K562 (cell line): ENCODE results near the gene RNF144A. TPM values are rescaled to one million over a fixed set of nuclear protein-coding genes. Genes with fewer than 3 reads are reported as not detected.

Source experiments
- ATAC-seq: fragments of 200-7000 bp; cut with Tn5 transposase; 3 replicates; pipeline ENCODE4 v1.9.1; 2020; ENCODE audit warnings: moderate library complexity
- BruUV-seq: library from RNA; stranded (reverse); fragments of 400-500 nt; replicated peaks from 2 replicates; lab custom pipeline; 2021; lab: Mats Ljungman, UMichigan
- CTCF ChIA-PET: fragments of 300-600 bp; formaldehyde crosslinking; extraction: SDS; loops from one replicate; lab custom pipeline; 2021; ENCODE audit warnings: low intra/inter-chr PET ratio; lab: Yijun Ruan, JAX
- POLR2A ChIA-PET: fragments of 300-600, 350-650 bp; sonication (Branson Sonifier 250); formaldehyde crosslinking; extraction: SDS; loops from one replicate; lab custom pipeline; 2021; ENCODE audit warnings: antibody characterized with exemption, inconsistent platforms; lab: Yijun Ruan, JAX
- DNase-seq, 4 experiments: peaks; one replicate each; pipeline versions ENCODE4 v3.0.0 to v3.0.0-alpha.2; 2011 to 2018; ENCODE audit warnings: low spot score in 3 of 4, mixed read lengths in 3 of 4; ENCODE audit errors: extremely low read depth in 1 of 4
- FAIRE-seq: peaks from 2 replicates; lab custom pipeline; 2011; peaks lifted over from hg19 to GRCh38; lab: Jason Lieb, UNC
- H2AFZ ChIP-seq: 2 replicates; pipeline ENCODE4 v1.6.0; 2011; ENCODE audit warnings: low read depth, low read length, control low read depth, inconsistent platforms
- H3K27ac ChIP-seq: fragments of 200-600 bp; 3 replicates; pipeline ENCODE4 v1.8.0; 2011; ENCODE audit warnings: low read depth, mild to moderate bottlenecking, control low read depth, inconsistent platforms, low read length, moderate library complexity, mixed read lengths; ENCODE audit errors: extremely low read depth
- H3K27me3 ChIP-seq, 2 experiments: fragments of 300-600 bp in 1 of 2; 2 replicates in 1 of 2; 3 replicates in 1 of 2; pipeline versions ENCODE4 v1.6.0 to v1.8.0; 2011; ENCODE audit warnings: inconsistent platforms in 2 of 2, low read length in 2 of 2, mild to moderate bottlenecking in 1 of 2, mixed read lengths in 1 of 2, moderate library complexity in 1 of 2; ENCODE audit not compliant: control insufficient read depth in 2 of 2, insufficient read depth in 2 of 2
- H3K36me3 ChIP-seq: fragments of 300-600 bp; 3 replicates; pipeline ENCODE4 v1.8.0; 2011; ENCODE audit warnings: mild to moderate bottlenecking, low read length, inconsistent platforms; ENCODE audit not compliant: control insufficient read depth, insufficient read depth
- H3K4me1 ChIP-seq, 2 experiments: fragments of 200-600 bp in 1 of 2; replicated peaks in 1 of 2; 2 replicates in 1 of 2; 3 replicates in 1 of 2; pipeline versions ENCODE4 v1.5.1 to v1.8.0; 2011; ENCODE audit warnings: inconsistent platforms in 2 of 2, low read length in 2 of 2, mild to moderate bottlenecking in 1 of 2, mixed read lengths in 1 of 2, moderate library complexity in 1 of 2; ENCODE audit not compliant: control insufficient read depth in 2 of 2, insufficient read depth in 2 of 2
- H3K4me2 ChIP-seq: 2 replicates; pipeline ENCODE4 v1.6.1; 2011; ENCODE audit warnings: low read length, control low read depth, inconsistent platforms, mixed read lengths; ENCODE audit not compliant: insufficient read depth
- H3K4me3 ChIP-seq: fragments of 200-600 bp; sonication (generic), shearing (Covaris generic); 2 replicates; pipeline ENCODE4 v1.5.1; 2016; ENCODE audit warnings: control low read depth, inconsistent platforms
- H3K79me2 ChIP-seq: fragments of 200-600 bp; 3 replicates; pipeline ENCODE4 v1.8.0; 2011; ENCODE audit warnings: low read length, inconsistent platforms; ENCODE audit not compliant: control insufficient read depth, insufficient read depth
- H3K9ac ChIP-seq, 2 experiments: 2 replicates each; pipeline versions ENCODE4 v1.6.0 to v1.6.1; 2011; ENCODE audit warnings: low read depth in 2 of 2, low read length in 2 of 2, control low read depth in 1 of 2, inconsistent platforms in 1 of 2, mild to moderate bottlenecking in 1 of 2, mixed read lengths in 1 of 2; ENCODE audit not compliant: insufficient read depth in 1 of 2
- H3K9me1 ChIP-seq: one replicate; pipeline ENCODE4 v1.6.0; 2011; ENCODE audit warnings: inconsistent platforms, mild to moderate bottlenecking, low read length, moderate library complexity; ENCODE audit not compliant: control insufficient read depth, insufficient read depth
- H3K9me3 ChIP-seq: replicated peaks from 2 replicates; pipeline ENCODE4 v1.5.1; 2011; ENCODE audit warnings: low read depth, low read length, inconsistent platforms; ENCODE audit not compliant: control insufficient read depth, insufficient read depth
- H4K20me1 ChIP-seq: replicated peaks from 2 replicates; pipeline ENCODE4 v1.6.1; 2011; ENCODE audit warnings: low read length, inconsistent platforms, mixed read lengths; ENCODE audit not compliant: control insufficient read depth, insufficient read depth
- C11orf30 ChIP-seq: fragments of 450-650 bp; IDR thresholded peaks from 2 replicates; pipeline ENCODE4 v1.6.1; 2016; ENCODE audit warnings: low read depth, mild to moderate bottlenecking
- GTF2B ChIP-seq: IDR thresholded peaks from 2 replicates; pipeline ENCODE4 v1.6.1; 2011; ENCODE audit not compliant: insufficient read length; ENCODE audit errors: extremely low read depth
- MEF2D ChIP-seq: conservative IDR thresholded peaks from 2 replicates; pipeline ENCODE4 v1.6.1; 2016; ENCODE audit warnings: low read depth, missing genetic modification characterization, missing compliant biosample characterization
- THAP7 ChIP-seq: fragments of 250-450 bp; sonication (Bioruptor Pico); IDR thresholded peaks from 2 replicates; pipeline ENCODE4 v1.5.0; 2021
- WHSC1 ChIP-seq: IDR thresholded peaks from one replicate; pipeline ENCODE4 v1.6.1; 2012; ENCODE audit warnings: low read length, control low read depth, inconsistent platforms
- ZNF316 ChIP-seq: fragments of 450-650 bp; IDR thresholded peaks from 2 replicates; pipeline ENCODE4 v1.6.1; 2016
- ZNF76 ChIP-seq: fragments of 250-450 bp; sonication (Bioruptor Pico); IDR thresholded peaks from 2 replicates; pipeline ENCODE4 v1.4.0; 2020; ENCODE audit warnings: mild to moderate bottlenecking, moderate library complexity, borderline replicate concordance
- WGBS: fragments of 100-300 bp; shearing (Covaris generic); methylation state at CpG from one replicate; pipeline ENCODE4 v1.1.6; 2016; ENCODE audit warnings: low coverage, mixed read lengths; ENCODE audit not compliant: insufficient coverage; ENCODE audit errors: missing lambda C conversion rate; 5-methylcytosine and 5-hydroxymethylcytosine counted together
- in situ Hi-C: fragments of 300-500 bp; cut with MboI; formaldehyde crosslinking; loops from 4 replicates; pipeline ENCODE4 v1.15.0; 2018; ENCODE audit warnings: inconsistent platforms, mixed read lengths
- intact Hi-C: fragments of 100-400 bp; cut with micrococcal nuclease; formaldehyde crosslinking; loops from 2 replicates; pipeline ENCODE4 v1.14.2; 2022
- polyA plus RNA-seq, 8 experiments: library from polyadenylated mRNA; depleted of rRNA in 4 of 8; stranded (reverse) in 5 of 8; unstranded in 3 of 8; fragments of >200 nt; fragmentation: Nextera tagmentation in 2 of 8; fragmentation: Illumina TruSeq in 1 of 8; extraction: Ambion mirVana in 2 of 8; extraction: Trizol in 1 of 8; gene quantifications; 2 replicates each; pipeline versions ENCODE4 v1.2.1 to v1.2.3, GENCODE V29; 2011 to 2014; ENCODE audit warnings: inconsistent platforms in 1 of 8, missing spikeins in 1 of 8
- total RNA-seq, 7 experiments: library from RNA; depleted of rRNA in 6 of 7; stranded (reverse); fragments of >200 nt in 6 of 7; fragmentation: Illumina TruSeq in 2 of 7; extraction: Trizol in 2 of 7; gene quantifications; 2 replicates each; pipeline versions ENCODE4 v1.2.1 to v1.2.3, GENCODE V29; 2011 to 2021; ENCODE audit warnings: low replicate concordance in 1 of 7

The RNF144A gene
- total and polyA plus RNA-seq, 9 of the 15 experiments (the other 6 are each of a cell fraction or from before 2014, with no cell fraction given) = 0.96 to 11.3 (median 6.2) TPM

DNA sequence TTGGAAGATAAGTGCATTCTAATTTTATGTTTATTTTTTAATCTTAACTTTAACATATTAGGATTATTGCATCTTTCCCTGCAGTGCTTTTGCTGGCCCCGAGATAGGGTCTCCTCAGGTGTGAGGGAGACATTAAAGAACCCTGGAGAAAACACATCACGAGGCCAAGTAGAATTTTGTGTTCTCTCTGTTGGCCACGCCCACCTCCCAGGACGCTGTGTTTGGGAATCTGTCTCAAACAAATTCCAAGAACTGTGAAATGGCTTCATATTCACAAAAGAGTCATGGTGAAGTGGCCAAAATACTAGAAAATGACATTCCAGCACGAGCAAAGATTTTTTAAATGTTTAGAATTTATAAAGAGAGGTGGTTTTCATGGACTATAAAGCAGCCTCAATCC lies 27.3 kb downstream of the RNF144A start:
- DNase-seq = no peak
- no peaks in the 10 kb centered on the region; a peak in 2 of 5 replicates for H3K4me1 ChIP-seq
- no peaks in the 10 kb centered on the region; the same call in 2 of the 3 replicates for H3K36me3 ChIP-seq
- H3K9ac ChIP-seq = no peak overlapping the region
- BruUV-seq = no TSS peak
- in situ Hi-C loops = no loop called here
- H3K9me1 ChIP-seq = no peaks in the 10 kb centered on the region
- TF ChIP-seq GTF2B = no peak
- no peak for TF ChIP-seq ZNF76 (CRISPR knock-in tag)
- ChIA-PET CTCF (no interaction called here), POLR2A (interaction anchor here (0.5 kb wide), 1 partner anchor 139 kb away, joined by 3 read pairs; no protein-coding TSS in a partner anchor)
- no peak overlapping the region for H3K4me3 ChIP-seq
- H3K9me3 ChIP-seq = no peaks in the 10 kb centered on the region
- 32% methylated on average over 5 of the region's 5 CpGs for WGBS
- ATAC-seq = no peak
- H4K20me1 ChIP-seq = no peaks in the 10 kb centered on the region
- H3K27me3 ChIP-seq = no peaks in the 10 kb centered on the region
- H3K79me2 ChIP-seq = no peaks in the 10 kb centered on the region
- FAIRE-seq = no peak
- H3K27ac ChIP-seq = no peak overlapping the region
- no peak overlapping the region for H2AFZ ChIP-seq
- intact Hi-C loops = no loop called here
- no peak overlapping the region for H3K4me2 ChIP-seq

DNA sequence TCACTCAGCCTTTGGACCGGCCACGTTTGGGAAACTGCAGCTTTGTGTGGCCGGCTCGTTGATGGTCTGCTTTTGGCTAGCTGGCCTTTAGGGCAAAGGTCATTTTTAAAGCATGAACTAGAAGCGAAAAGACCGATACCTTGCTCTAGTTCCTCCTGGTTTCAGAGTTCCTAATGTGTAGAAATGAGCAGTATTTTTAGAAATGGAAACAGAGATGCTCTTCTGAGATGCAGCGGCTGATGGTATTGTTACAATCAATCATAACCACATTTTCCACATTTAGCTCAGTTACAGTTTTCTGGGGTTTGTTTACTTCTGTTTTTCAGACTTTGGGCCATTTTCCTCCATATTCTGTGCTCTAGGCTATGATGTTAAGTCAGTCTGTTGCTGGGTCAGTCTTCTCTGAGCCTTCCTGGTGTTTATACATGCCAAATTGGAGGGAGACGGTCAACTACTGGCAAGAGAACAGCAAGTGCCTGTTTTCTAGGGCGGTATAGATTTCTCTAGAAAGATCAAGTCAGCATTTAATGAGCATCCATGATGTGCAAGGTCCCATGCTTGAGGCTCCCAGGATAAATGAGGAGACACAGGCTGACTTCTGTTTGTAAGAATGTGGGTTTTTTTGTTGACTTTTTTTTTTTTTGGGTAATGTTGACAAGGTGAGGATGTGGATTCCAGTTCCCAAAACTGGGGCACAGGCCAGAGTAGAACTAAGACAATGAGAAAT lies 28.0 kb downstream of the RNF144A start:
- intact Hi-C loops (no loop called here), in situ Hi-C loops (no loop called here)
- Histone ChIP-seq H3K27me3 (no peaks in the 10 kb centered on the region), H2AFZ (no peak overlapping the region), H3K9ac (no peak overlapping the region), H3K4me2 (no peak overlapping the region), H3K4me1 (no peaks in the 10 kb centered on the region; a peak in 2 of 5 replicates), H3K36me3 (no peaks in the 10 kb centered on the region; the same call in 2 of the 3 replicates), H3K9me1 (no peaks in the 10 kb centered on the region), H3K9me3 (no peaks in the 10 kb centered on the region), H3K27ac (no peak overlapping the region), H3K79me2 (no peaks in the 10 kb centered on the region), H4K20me1 (no peaks in the 10 kb centered on the region), H3K4me3 (no peak overlapping the region)
- FAIRE-seq (no peak), DNase-seq (no peak), ATAC-seq (no peak)
- ChIA-PET POLR2A (interaction anchor here (0.5 kb wide), 1 partner anchor 139 kb away, joined by 3 read pairs; no protein-coding TSS in a partner anchor), CTCF (no interaction called here)
- WGBS = 76% methylated on average over 9 of the region's 9 CpGs
- peak; percentile 45 for TF ChIP-seq ZNF316
- no peak for TF ChIP-seq WHSC1
- TF ChIP-seq THAP7 (CRISPR knock-in tag) = no peak
- peak; percentile 35; the same call in 1 of the 2 replicates for TF ChIP-seq C11orf30
- TF ChIP-seq MEF2D (tag) = no peak
- no TSS peak for BruUV-seq
